Measurements from ENCODE around the gene DNM2. TPM values are rescaled to one million over a fixed set of nuclear protein-coding genes. Genes with fewer than 3 reads are reported as not detected.
"Not testable (repeated sequence)": the region's sequence is repeated elsewhere in the genome, so short reads cannot be mapped to it uniquely, and the experiment has no call there.

Gene DNM2
- total RNA-seq, 1 donor from 2014 or later = 273 TPM

GRCh38 chr19:10856899-10857298 is 139.0 kb downstream of the DNM2 start:
- intact Hi-C loops (cut with micrococcal nuclease) = not testable (repeated sequence)

- intact Hi-C loops (cut with micrococcal nuclease) = no loop called here
These were observed 140.4 kb downstream of the DNM2 start for GRCh38 chr19:10858204-10858828.

GRCh38 chr19:10861103-10861651 is 143.3 kb downstream of the DNM2 start:
- intact Hi-C loops (cut with micrococcal nuclease) = no loop called here

GRCh38 chr19:10862561-10863106 is 144.8 kb downstream of the DNM2 start:
- intact Hi-C loops (cut with micrococcal nuclease) = no loop called here

- intact Hi-C loops (cut with micrococcal nuclease) = no loop called here
These were observed 145.3 kb downstream of the DNM2 start for GRCh38 chr19:10863107-10863717.

GRCh38 chr19:10864538-10864899 is 146.6 kb downstream of the DNM2 start:
- intact Hi-C loops (cut with micrococcal nuclease) = loop anchor here (1.0 kb wide), 1 partner anchor 147 kb away; no protein-coding TSS in a partner anchor

- intact Hi-C loops (cut with micrococcal nuclease) = no loop called here
These were observed 148.6 kb downstream of the DNM2 start for GRCh38 chr19:10866495-10866894.

GRCh38 chr19:10868872-10869547 is 151.1 kb downstream of the DNM2 start:
- intact Hi-C loops (cut with micrococcal nuclease) = no loop called here

GRCh38 chr19:10869872-10870311 is 152.0 kb downstream of the DNM2 start:
- intact Hi-C loops (cut with micrococcal nuclease) = not testable (repeated sequence)

- intact Hi-C loops (cut with micrococcal nuclease) = no loop called here
These were observed 152.6 kb downstream of the DNM2 start for GRCh38 chr19:10870501-10870954.

GRCh38 chr19:10870955-10871603 is 153.2 kb downstream of the DNM2 start, which contains the start of gene CARM1:
TSS of gene CARM1 (plus strand) at chr19:10871553. CDS start at chr19:10871703, 150 bp downstream.
- intact Hi-C loops (cut with micrococcal nuclease) = loop anchor here (1.0 kb wide), 5 partner anchors 35 to 305 kb away; partner anchors contain the start of genes ILF3, KRI1, TIMM29 and TMED1

- intact Hi-C loops (cut with micrococcal nuclease) = loop anchor here (1.0 kb wide), 5 partner anchors 36 to 306 kb away; partner anchors contain the start of genes ILF3, KRI1, TIMM29 and TMED1
These were observed 154.0 kb downstream of the DNM2 start for GRCh38 chr19:10871711-10872545.

- intact Hi-C loops (cut with micrococcal nuclease) = no loop called here
These were observed 154.7 kb downstream of the DNM2 start for GRCh38 chr19:10872546-10873107.

- intact Hi-C loops (cut with micrococcal nuclease) = no loop called here
These were observed 156.1 kb downstream of the DNM2 start for GRCh38 chr19:10874024-10874423.

GRCh38 chr19:10876459-10877240 is 158.8 kb downstream of the DNM2 start:
- intact Hi-C loops (cut with micrococcal nuclease) = no loop called here

GRCh38 chr19:10877608-10878007 is 159.7 kb downstream of the DNM2 start:
- intact Hi-C loops (cut with micrococcal nuclease) = not testable (repeated sequence)

- intact Hi-C loops (cut with micrococcal nuclease) = no loop called here
These were observed 160.4 kb downstream of the DNM2 start for GRCh38 chr19:10878253-10878652.

All from T-helper 2 cell treated with Interferon-gamma antibody and Interleukin-4, amounts not matched to agents 100 ng/mL and 5 ng/mL, for 36 hours (primary cell).